ENCODE data around the gene IQSEC2.

DNA sequence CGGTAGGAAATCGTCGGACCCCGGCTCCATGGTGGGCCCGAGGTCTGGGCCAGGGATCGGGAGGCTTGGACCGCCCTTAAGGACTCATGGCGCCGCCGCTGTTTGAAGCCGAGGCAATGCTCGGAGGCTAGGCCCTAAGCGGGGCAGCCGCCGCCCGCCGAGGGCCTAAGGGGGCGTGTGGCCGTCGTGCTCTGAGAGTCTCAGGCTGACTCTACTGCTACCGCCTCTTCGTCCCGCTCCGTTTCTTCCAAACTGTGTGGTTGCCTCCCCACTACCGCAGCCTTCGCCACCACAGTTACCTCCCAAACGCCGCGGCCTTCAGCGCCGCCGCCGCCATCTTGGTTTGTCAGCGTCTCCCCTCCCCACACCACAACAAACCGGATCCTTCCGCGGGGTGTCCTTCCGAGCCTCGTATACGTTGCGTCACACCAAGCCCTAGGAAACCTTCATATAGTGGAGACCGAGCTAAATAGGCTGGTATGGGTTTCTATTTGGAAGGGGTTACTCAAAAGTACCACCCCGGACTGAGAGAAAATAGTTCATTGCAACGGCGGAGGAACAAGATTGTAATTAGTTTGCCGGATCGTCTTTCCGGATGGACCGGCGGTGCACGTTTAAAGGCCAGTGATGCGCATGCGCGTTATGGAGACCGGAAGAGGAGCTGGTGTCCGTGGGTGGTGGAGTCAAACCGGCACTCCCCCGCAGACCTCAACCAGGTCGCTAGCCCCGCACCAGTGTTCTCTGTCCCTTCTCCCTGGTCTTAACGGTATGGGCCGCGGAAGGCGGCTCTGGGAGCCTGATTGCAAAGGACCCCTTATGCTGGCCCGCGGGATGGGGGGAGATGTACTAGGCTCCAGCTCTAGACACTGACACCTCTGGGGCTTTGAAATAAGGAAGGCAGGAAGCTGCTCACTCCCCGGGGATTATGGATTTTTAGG lies 56.3 kb downstream of the IQSEC2 start, which contains the start of gene KDM5C:
- no peak for TF ChIP-seq CBX2 (IDR thresholded peaks at IDR 0.05; ENCODE audit: insufficient read depth, low read length, poor library complexity, severe bottlenecking)
- TF ChIP-seq EZH2 (IDR thresholded peaks at IDR 0.05; ENCODE audit: borderline replicate concordance, low read depth, low read length): no peak
- peak; percentile 91 for TF ChIP-seq CHD2 (IDR thresholded peaks at IDR 0.05; ENCODE audit: low read depth, low read length)
- TF ChIP-seq PCBP1 (IDR thresholded peaks at IDR 0.05; ENCODE audit: low read depth, low read length, poor library complexity, severe bottlenecking): no peak
- 0 out of 2 replicates have a peak, but pooled peaks have one; percentile 75 for TF ChIP-seq ZC3H8 (IDR thresholded peaks at IDR 0.05)
- TF ChIP-seq, protein P1, sequence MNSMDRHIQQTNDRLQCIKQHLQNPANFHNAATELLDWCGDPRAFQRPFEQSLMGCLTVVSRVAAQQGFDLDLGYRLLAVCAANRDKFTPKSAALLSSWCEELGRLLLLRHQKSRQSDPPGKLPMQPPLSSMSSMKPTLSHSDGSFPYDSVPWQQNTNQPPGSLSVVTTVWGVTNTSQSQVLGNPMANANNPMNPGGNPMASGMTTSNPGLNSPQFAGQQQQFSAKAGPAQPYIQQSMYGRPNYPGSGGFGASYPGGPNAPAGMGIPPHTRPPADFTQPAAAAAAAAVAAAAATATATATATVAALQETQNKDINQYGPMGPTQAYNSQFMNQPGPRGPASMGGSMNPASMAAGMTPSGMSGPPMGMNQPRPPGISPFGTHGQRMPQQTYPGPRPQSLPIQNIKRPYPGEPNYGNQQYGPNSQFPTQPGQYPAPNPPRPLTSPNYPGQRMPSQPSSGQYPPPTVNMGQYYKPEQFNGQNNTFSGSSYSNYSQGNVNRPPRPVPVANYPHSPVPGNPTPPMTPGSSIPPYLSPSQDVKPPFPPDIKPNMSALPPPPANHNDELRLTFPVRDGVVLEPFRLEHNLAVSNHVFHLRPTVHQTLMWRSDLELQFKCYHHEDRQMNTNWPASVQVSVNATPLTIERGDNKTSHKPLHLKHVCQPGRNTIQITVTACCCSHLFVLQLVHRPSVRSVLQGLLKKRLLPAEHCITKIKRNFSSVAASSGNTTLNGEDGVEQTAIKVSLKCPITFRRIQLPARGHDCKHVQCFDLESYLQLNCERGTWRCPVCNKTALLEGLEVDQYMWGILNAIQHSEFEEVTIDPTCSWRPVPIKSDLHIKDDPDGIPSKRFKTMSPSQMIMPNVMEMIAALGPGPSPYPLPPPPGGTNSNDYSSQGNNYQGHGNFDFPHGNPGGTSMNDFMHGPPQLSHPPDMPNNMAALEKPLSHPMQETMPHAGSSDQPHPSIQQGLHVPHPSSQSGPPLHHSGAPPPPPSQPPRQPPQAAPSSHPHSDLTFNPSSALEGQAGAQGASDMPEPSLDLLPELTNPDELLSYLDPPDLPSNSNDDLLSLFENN (IDR thresholded peaks at IDR 0.05; ENCODE audit: low read depth in 2 of 2, low read length in 2 of 2): peak in 1 of 2 experiments; percentile 9; a peak in 1 of 4 replicates
- TF ChIP-seq GABPB1 (CRISPR knock-in tag; IDR thresholded peaks at IDR 0.05): peak; percentile 74
- TF ChIP-seq TGIF2 (CRISPR knock-in tag; IDR thresholded peaks at IDR 0.05): no peak
- TF ChIP-seq JUN (IDR thresholded peaks at IDR 0.05; ENCODE audit: borderline replicate concordance, low read depth, low read length): 0 out of 2 replicates have a peak, but pooled peaks have one; percentile 4
- no peak for TF ChIP-seq JUN (CRISPR knock-in tag; IDR thresholded peaks at IDR 0.05; ENCODE audit: borderline replicate concordance)

Measured in K562 (cell line).